SH-SY5Y (cell line): Measurements from ENCODE around the gene NEO1.

Source experiments
- GATA2 ChIP-seq: IDR thresholded peaks from 2 replicates; pipeline ENCODE4 v1.6.1; 2011; ENCODE audit warnings: mild to moderate bottlenecking, low read depth, low read length
- GATA3 ChIP-seq: IDR thresholded peaks from 2 replicates; pipeline ENCODE4 v1.6.1; 2011; ENCODE audit warnings: low read depth, mild to moderate bottlenecking, low read length, moderate library complexity

GRCh38 chr15:73321496-73322450 is 269.5 kb downstream of the NEO1 start:
- no peak for TF ChIP-seq GATA3
- no peak for TF ChIP-seq GATA2
